NCI-H2081 (cell line): ENCODE measurements around the gene PRDM10.
A peak's percentile ranks its signal among the peaks of the same experiment; 100 is the strongest.
"Not testable (repeated sequence)": the region's sequence is repeated elsewhere in the genome, so short reads cannot be mapped to it uniquely, and the experiment has no call there.

ENCODE experiments used
- DNase-seq, 2 experiments: peaks; one replicate each; lab custom pipeline; 2025; lab: John Stamatoyannopoulos, UW

PRDM10 gene

GRCh38 chr11:129976328-129976727 is 26.3 kb downstream of the PRDM10 start:
- no peak for DNase-seq

DNA sequence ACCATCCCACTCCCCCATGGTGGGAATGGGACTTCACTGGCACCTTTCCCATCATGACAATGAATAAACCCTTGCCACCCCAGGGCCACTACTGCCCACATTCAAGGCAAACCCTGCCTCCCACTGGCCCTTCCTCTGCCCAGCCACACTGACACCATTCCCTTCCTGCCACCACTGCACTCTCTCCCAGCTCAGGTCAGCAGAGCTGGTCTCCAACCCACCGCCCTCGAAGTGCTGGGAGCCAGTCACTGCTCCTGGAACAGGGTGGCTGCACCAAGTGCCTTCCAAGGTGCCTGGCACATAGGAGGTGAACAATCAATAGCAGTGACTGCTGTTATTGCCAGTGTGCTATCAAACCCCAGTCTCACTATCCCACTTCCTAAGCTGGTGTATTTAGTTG is 27.1 kb downstream of the PRDM10 start:
- no peak for DNase-seq

DNA sequence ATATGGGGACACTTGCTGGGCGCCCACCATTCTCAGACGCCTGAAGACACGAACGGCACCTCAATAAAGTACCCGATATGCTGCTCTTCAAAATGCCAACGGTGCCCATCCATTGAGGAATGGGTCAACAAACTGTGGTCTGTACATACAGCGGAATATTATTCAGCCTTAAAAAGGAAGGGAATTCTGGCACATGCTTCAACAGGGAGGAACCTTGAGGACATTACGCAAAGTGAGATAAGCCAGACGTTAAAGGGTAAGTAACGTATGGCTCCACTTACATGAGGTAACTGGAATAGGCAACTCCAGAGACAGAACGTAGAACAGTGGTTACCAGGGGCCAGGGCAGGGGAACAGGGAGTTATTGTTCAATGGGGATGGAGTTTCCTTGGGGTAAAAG is 28.0 kb downstream of the PRDM10 start:
- no peak for DNase-seq

DNA sequence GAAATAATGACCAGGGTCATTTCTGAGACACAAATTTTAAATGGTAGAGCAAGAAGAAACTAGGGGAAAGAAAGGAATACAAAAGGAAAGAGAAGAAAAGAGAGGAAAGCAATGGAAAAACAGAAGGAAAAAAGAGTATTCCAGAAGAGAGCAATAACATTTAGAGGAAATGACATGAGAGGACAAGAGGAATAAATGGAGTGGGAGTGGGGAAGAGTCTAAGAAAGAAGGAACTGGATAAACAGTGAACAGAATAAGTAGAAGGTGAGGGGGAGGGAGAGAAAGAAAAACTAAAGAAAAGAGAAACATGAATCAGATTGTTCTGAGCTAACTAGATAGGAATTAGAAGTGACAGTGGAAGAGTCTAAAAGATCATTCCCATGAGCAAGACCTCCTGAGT is 28.4 kb downstream of the PRDM10 start:
- DNase-seq: no peak

DNA sequence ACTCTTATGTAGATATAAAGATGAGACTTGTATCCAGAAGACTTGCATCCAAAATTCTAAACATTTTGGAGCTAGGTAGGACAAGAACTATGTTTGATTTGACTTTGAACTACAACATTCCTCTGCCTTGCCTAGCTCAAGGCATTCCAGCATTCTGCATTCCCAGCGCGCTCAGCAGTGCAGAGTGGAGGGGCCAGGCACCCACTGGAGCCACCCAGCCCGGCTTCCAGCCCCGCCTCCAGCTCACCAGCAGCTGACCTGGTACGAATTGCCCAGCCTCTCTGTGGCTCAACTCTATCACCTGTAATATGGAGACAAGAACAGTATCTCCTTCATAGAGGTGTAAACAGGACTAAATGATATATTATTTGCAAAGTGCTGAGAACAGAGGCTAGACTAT is 28.8 kb downstream of the PRDM10 start:
- DNase-seq: no peak

- DNase-seq: no peak
Observed at GRCh38 chr11:129973068-129973467, 29.6 kb downstream of the PRDM10 start.

DNA sequence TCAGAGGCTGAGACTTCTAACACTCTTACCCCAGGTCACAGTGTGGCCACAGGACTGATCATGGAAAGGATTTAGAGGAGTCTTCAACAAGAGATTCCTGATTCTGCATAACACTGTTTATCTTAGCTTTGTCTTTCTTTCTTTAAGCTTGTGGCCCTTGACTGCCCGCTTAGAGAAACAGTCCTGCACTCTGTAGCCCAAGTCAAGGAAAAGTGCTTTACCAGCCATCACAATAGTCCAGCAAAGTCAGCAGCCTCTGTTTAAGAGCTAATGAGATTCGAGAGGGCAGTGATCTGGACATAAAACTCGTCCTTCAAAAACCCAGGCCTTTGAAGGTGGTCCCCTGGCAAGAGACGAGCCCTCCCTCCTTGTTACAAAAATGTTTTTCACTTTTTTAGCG is 30.0 kb downstream of the PRDM10 start:
- no peak for DNase-seq

- not testable (repeated sequence) for DNase-seq
Observed at GRCh38 chr11:129971856-129972255, 30.8 kb downstream of the PRDM10 start.

- no peak for DNase-seq
Observed at GRCh38 chr11:129969920-129970319, 32.7 kb downstream of the PRDM10 start.

DNA sequence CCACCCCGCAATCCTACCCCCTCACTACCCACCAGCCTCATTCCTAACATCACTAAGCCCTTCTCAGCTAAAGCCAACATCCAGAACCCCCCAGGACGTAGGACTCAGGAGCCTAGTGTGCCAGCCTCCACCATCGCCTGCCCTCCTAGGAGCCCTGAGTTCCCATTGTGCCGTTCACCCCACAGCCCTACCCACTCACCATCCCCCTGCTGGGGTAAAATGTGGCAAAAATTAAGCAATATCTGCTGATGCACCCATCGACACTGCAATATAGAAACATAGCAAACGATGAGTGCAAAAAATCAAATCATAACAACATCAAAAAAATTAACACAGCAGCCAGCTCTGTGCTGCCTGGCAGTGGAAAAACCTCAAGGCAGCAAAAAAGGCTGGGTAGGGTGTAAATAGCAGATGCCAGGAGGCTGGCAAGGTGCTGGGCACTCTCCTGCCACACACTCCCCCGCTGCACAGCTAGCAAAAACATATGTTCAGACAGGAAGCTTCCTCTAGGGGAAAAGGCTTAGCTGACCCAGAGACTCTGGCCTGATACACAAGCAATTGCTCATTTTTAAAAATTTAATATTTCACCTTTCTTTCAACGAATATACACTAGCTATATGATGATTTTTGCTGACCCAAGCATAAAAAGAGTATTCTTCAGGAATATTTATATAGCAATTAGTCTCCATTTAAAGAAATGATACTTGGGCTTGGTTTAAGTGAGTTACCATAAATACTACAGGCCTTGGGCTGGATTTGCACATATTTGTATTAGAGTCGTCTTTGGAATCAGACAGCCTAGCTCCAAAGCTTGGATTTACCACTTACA is 33.8 kb downstream of the PRDM10 start:
- no peak for DNase-seq

DNA sequence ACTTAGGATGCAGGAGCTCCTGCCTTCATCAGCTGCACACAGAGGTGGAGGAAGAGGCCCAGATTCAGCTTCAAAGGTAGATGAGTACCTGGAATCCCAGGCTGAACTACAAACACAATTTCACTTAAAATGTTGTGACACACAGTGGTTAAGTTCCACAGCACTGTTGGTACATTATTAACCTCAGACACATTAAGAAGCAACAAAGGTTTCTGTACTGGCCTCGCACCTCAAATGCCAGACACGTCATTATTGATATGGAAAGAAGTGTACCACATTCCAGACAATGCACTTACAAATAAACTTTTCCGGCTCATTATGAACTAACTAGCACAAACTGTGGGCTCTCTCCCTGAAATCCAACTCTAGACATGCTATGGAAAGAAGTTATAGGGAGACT is 34.6 kb downstream of the PRDM10 start:
- DNase-seq: no peak

DNA sequence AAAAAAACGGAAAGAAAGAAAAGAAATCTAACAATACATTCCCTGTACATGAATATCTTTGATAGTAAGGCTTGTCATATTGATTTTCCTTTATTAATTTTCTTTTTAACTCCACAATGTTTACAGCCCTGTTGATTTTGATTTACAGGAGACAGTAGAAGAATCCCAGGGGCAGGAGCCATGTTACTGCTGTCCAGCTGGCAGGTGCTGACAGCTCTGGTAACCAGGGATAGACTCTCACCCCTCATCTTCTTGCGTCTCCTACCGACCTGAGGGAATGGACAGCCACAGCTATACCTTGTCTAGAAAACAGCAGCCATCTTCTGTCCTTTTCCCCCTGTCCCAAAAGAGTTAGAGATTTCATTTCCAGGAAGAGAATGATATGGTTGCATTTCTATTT is 37.4 kb downstream of the PRDM10 start:
- DNase-seq: no peak

- no peak for DNase-seq
Observed at GRCh38 chr11:129960216-129961214, 42.1 kb downstream of the PRDM10 start.

DNA sequence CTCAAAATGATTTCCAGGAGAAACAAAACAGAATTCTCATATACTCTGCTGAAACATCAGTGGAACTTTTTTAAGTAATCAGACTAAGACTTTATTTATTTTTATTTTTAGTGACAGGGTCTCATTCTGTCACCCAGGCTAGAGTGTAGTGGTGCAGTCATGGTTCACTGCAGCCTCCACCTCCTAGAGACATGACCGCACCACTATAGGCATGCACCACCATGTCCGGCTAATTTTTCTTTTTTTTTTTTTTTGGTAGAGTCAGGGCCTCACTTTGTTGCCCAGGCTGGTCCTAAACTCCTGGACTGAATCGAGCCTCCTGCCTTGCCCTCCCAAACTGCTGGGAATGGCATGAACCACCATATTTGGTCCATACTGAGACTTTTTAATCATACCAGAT is 42.9 kb downstream of the PRDM10 start:
- DNase-seq: no peak

DNA sequence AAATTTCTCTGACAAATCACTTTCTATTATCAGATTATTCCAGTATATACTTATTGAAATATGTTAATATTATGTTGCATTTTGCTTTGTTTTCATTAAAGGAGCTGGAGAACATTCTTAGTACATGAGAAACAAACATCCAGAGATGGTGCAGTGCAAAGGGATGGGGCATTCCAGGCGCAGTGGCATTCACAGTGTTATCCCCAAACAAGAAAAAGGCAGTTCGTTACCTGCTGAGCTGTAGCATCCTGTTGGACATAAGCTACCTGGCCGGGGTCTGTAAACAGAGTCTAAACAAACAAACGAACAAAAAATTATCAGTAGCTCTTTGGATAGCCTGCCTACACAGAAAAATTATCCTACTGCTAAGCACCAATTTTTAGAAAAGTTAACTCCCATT is 47.4 kb downstream of the PRDM10 start:
- no peak for DNase-seq

- not testable (repeated sequence) for DNase-seq
Observed at GRCh38 chr11:129954703-129955102, 47.9 kb downstream of the PRDM10 start.

DNA sequence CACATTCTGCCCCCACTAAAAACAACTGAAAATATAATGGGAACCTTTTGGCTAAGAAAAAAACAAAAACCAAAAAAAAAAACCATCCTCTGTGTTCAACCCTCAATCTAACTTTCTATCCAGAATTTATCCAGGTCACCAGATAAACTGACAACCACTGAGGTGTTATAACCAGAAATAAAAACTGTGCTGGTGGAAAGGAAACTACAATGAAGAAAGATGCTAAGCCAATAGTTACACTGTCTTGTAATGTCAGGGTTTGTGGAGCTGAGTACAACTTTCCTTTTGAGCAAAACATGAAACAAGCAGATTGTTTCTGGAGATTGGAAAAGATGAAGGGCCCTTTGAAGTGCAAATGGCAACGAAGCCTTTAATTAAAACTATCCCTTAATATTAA is 50.8 kb downstream of the PRDM10 start:
- DNase-seq: no peak

DNA sequence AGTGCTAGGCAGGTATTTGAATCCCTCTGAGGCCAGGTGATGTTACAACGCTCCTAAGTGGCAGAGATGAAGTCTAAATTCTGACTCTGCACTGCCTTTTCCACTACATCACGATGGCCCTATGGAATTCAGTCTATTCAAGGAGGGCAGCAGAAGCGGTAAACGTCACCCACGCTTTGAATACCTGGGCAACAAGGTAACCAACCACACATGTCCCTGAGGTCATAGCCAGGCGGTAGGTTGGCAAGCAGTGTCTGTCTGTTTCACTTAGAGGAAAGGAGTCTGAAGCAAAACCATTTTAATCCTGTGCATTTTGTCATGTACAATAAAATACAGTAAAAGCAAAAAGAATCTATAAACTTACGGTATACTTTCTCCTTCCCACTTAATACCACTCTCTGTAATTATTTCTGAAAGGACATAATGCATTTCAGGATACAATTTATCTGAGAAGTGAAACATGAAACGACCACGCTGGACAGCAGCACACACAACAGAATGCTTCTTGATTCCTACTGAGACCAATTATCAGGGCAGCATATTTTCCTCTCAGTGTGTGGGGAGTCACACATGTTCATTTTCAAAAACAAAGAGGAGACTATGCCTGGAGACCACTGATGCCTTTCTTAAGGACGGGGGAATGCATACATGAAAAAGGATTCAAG is 51.3 kb downstream of the PRDM10 start:
- DNase-seq: peak; percentile 11 to 64

- no peak for DNase-seq
Observed at GRCh38 chr11:129950101-129951091, 52.2 kb downstream of the PRDM10 start.

- DNase-seq: no peak
Observed at GRCh38 chr11:129948926-129949466, 53.6 kb downstream of the PRDM10 start.

DNA sequence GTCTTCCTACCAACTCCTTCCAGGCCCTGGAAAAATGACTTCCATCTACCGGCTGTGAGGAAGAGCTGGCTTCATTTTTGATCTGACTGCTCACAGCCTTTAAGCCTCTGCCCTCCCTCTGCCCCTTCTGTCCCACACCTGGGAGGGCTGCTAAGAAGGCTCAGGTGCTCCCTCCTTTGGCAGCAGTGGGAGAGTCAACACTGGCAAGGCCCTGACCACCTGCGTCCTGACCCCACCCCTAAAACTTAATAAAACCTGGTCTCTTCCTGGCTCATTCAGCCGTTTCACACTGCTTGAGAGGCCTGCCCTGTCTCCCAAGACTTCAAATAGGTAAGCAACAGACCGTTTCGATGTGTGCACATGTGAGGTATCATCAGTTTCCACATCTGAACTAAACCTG is 55.2 kb downstream of the PRDM10 start:
- DNase-seq: no peak
